Upper lobe of left lung (tissue), 6 donors: ENCODE results near the gene FOXP1. TPM values are rescaled to one million over a fixed set of nuclear protein-coding genes. Genes with fewer than 3 reads are reported as not detected.

ENCODE experiments used
- ATAC-seq, 2 donors: fragments of 200-7000 bp; cut with Tn5 transposase; one replicate each; pipeline ENCODE4 v1.9.1; 2022; ENCODE audit warnings: mild to moderate bottlenecking in 2 of 2, moderate library complexity in 2 of 2; ENCODE audit not compliant: low FRiP score in 2 of 2
- DNase-seq, 2 donors: peaks; one replicate each; pipeline ENCODE4 v3.0.0-alpha.2; 2019 to 2020
- H3K27ac ChIP-seq, 4 donors: fragments of 200-600 bp; sonication (generic); one replicate each; pipeline ENCODE4 v1.5.1; 2016 to 2019
- H3K27me3 ChIP-seq, 4 donors: fragments of 200-600 bp; sonication (generic); one replicate each; pipeline ENCODE4 v1.5.1; 2017 to 2019
- H3K36me3 ChIP-seq, 4 donors: fragments of 200-600 bp; sonication (generic); one replicate each; pipeline ENCODE4 v1.5.1; 2016 to 2019
- H3K4me1 ChIP-seq, 4 donors: fragments of 200-600 bp; sonication (generic); one replicate each; pipeline ENCODE4 v1.5.1; 2018 to 2019
- H3K4me3 ChIP-seq, 4 donors: fragments of 200-600 bp; sonication (generic); one replicate each; pipeline ENCODE4 v1.5.1; 2017 to 2019; ENCODE audit warnings: mild to moderate bottlenecking in 2 of 4, moderate library complexity in 1 of 4
- H3K9me3 ChIP-seq, 4 donors: fragments of 200-600 bp; sonication (generic); one replicate each; pipeline ENCODE4 v1.5.1; 2018 to 2019
- CTCF ChIP-seq, 6 experiments: fragments of 450-650 bp in 4 of 6; fragments of 200-600 bp in 2 of 6; sonication (generic) in 2 of 6; IDR thresholded peaks; one replicate each; pipeline ENCODE4 v1.5.1; 2016 to 2019; ENCODE audit warnings: antibody characterized with exemption in 6 of 6
- EP300 ChIP-seq, 4 donors: sonication (generic); formaldehyde crosslinking; IDR thresholded peaks; one replicate each; pipeline ENCODE4 v1.5.1; 2017; ENCODE audit warnings: antibody characterized with exemption in 4 of 4, control low read depth in 2 of 4
- POLR2A ChIP-seq, 4 donors: fragments of 450-650 bp; IDR thresholded peaks; one replicate each; pipeline ENCODE4 v1.5.1; 2016 to 2017; ENCODE audit warnings: antibody characterized with exemption in 4 of 4, mild to moderate bottlenecking in 2 of 4
- POLR2AphosphoS5 ChIP-seq, 2 donors: sonication (generic); formaldehyde crosslinking; IDR thresholded peaks; one replicate each; pipeline ENCODE4 v1.5.1; 2017; ENCODE audit warnings: antibody characterized with exemption in 2 of 2
- WGBS, 2 donors: methylation state at CpG; one replicate each; pipeline ENCODE4 v1.1.5; 2017 to 2018; 5-methylcytosine and 5-hydroxymethylcytosine counted together
- total RNA-seq, 6 donors: library from RNA; depleted of rRNA in 4 of 6; stranded (reverse); fragments of >200 nt in 4 of 6; gene quantifications; one replicate each; pipeline versions ENCODE4 v1.1.0 to v1.2.1, GENCODE V29; 2016 to 2021
- donor health status: DM: no; HTN: no; CAD: no; lungs with moderate emphysema.
- donor health status: DM: no; HTN: yes; CAD: no; lungs with severe emphysema.

Gene FOXP1
- total RNA-seq, 6 donors from 2014 or later, result 103 to 248 (median 134) TPM

GRCh38 chr3:70996082-70996481 is 587.4 kb downstream of the FOXP1 start:
- WGBS, 2 donors, result 82 to 83% methylated on average over 7 of the region's 7 CpGs

GRCh38 chr3:70994644-70995043 is 588.9 kb downstream of the FOXP1 start:
- no peak for ATAC-seq
- DNase-seq, result no peak
- H3K27ac ChIP-seq, result no peak overlapping the region
- TF ChIP-seq POLR2A (IDR thresholded peaks at IDR 0.05) (no peak), EP300 (IDR thresholded peaks at IDR 0.05) (no peak), POLR2AphosphoS5 (IDR thresholded peaks at IDR 0.05) (no peak), CTCF (IDR thresholded peaks at IDR 0.05) (no peak)
- no peak overlapping the region for H3K4me3 ChIP-seq
- H3K9me3 ChIP-seq, result no peaks in the 10 kb centered on the region
- H3K36me3 ChIP-seq, result peaks cover 0 to 39% (median 9%) of the 10 kb centered on the region in 4 donors
- no peaks in the 10 kb centered on the region for H3K27me3 ChIP-seq
- 91 to 96% methylated on average over 3 of the region's 3 CpGs for WGBS, 2 donors
- peaks cover 0 to 8% (median 6%) of the 10 kb centered on the region in 4 donors for H3K4me1 ChIP-seq

More at GRCh38 chr3:70996082-70996481, 587.4 kb downstream of the FOXP1 start:
- peaks cover 0 to 46% (median 9%) of the 10 kb centered on the region in 4 donors for H3K36me3 ChIP-seq
- TF ChIP-seq CTCF (IDR thresholded peaks at IDR 0.05) (no peak), POLR2A (IDR thresholded peaks at IDR 0.05) (no peak), EP300 (IDR thresholded peaks at IDR 0.05) (no peak), POLR2AphosphoS5 (IDR thresholded peaks at IDR 0.05) (no peak)
- H3K4me1 ChIP-seq, result peaks cover 0 to 12% (median 7%) of the 10 kb centered on the region in 4 donors
- no peaks in the 10 kb centered on the region for H3K27me3 ChIP-seq
- ATAC-seq (no peak), DNase-seq (no peak)
- no peak overlapping the region for H3K4me3 ChIP-seq
- no peak overlapping the region for H3K27ac ChIP-seq
- H3K9me3 ChIP-seq, result no peaks in the 10 kb centered on the region

GRCh38 chr3:70992562-70993204 is 590.8 kb downstream of the FOXP1 start:
- Histone ChIP-seq H3K4me1 (peaks cover 0 to 18% (median 7%) of the 10 kb centered on the region in 4 donors), H3K27ac (no peak overlapping the region), H3K36me3 (peaks cover 0 to 40% (median 13%) of the 10 kb centered on the region in 4 donors), H3K27me3 (no peaks in the 10 kb centered on the region), H3K9me3 (no peaks in the 10 kb centered on the region), H3K4me3 (no peak overlapping the region)
- DNase-seq (no peak), ATAC-seq (peak in 1 of 2 donors; percentile 50)
- TF ChIP-seq POLR2AphosphoS5 (IDR thresholded peaks at IDR 0.05) (no peak), EP300 (IDR thresholded peaks at IDR 0.05) (no peak), CTCF (IDR thresholded peaks at IDR 0.05) (no peak), POLR2A (IDR thresholded peaks at IDR 0.05) (no peak)
- 91 to 93% methylated on average over 11 of the region's 11 CpGs for WGBS, 2 donors

GRCh38 chr3:70992131-70992530 is 591.4 kb downstream of the FOXP1 start:
- no peak overlapping the region for H3K4me3 ChIP-seq
- WGBS, 2 donors, result 88 to 91% methylated on average over 5 of the region's 5 CpGs
- H3K9me3 ChIP-seq, result no peaks in the 10 kb centered on the region
- no peaks in the 10 kb centered on the region for H3K27me3 ChIP-seq
- ATAC-seq (no peak), DNase-seq (no peak)
- H3K36me3 ChIP-seq, result peaks cover 0 to 40% (median 18%) of the 10 kb centered on the region in 4 donors
- TF ChIP-seq POLR2A (IDR thresholded peaks at IDR 0.05) (no peak), EP300 (IDR thresholded peaks at IDR 0.05) (no peak), POLR2AphosphoS5 (IDR thresholded peaks at IDR 0.05) (no peak), CTCF (IDR thresholded peaks at IDR 0.05) (no peak)
- H3K4me1 ChIP-seq, result peaks cover 0 to 18% (median 7%) of the 10 kb centered on the region in 4 donors
- H3K27ac ChIP-seq, result no peak overlapping the region

- no peaks in the 10 kb centered on the region for H3K27me3 ChIP-seq
- WGBS, 2 donors, result 74 to 81% methylated on average over 5 of the region's 5 CpGs
- peaks cover 4 to 52% (median 24%) of the 10 kb centered on the region in 4 donors for H3K36me3 ChIP-seq
- H3K27ac ChIP-seq, result peak overlapping the region in 1 of 4 donors; percentile 1
- H3K9me3 ChIP-seq, result no peaks in the 10 kb centered on the region
- no peak overlapping the region for H3K4me3 ChIP-seq
- DNase-seq (no peak), ATAC-seq (peak in 1 of 2 donors; percentile 27)
- TF ChIP-seq POLR2A (IDR thresholded peaks at IDR 0.05), result no peak
- TF ChIP-seq EP300 (IDR thresholded peaks at IDR 0.05), result no peak
- no peak for TF ChIP-seq POLR2AphosphoS5 (IDR thresholded peaks at IDR 0.05)
- TF ChIP-seq CTCF (IDR thresholded peaks at IDR 0.05), result no peak
- H3K4me1 ChIP-seq, result peaks cover 0 to 18% (median 7%) of the 10 kb centered on the region in 4 donors
Measured at GRCh38 chr3:70990723-70991122, 592.8 kb downstream of the FOXP1 start.
